Activated T-helper 1 cell treated with Interleukin-2 at 50 U/mL for 16 hours (primary cell): ENCODE results near the gene CYP2C19.
"Not testable (repeated sequence)": the region's sequence is repeated elsewhere in the genome, so short reads cannot be mapped to it uniquely, and the experiment has no call there.

Source experiments
- DNase-seq: peaks from one replicate; pipeline ENCODE4 v3.0.0-alpha.2; 2020; ENCODE audit warnings: low read depth

Gene CYP2C19

DNA sequence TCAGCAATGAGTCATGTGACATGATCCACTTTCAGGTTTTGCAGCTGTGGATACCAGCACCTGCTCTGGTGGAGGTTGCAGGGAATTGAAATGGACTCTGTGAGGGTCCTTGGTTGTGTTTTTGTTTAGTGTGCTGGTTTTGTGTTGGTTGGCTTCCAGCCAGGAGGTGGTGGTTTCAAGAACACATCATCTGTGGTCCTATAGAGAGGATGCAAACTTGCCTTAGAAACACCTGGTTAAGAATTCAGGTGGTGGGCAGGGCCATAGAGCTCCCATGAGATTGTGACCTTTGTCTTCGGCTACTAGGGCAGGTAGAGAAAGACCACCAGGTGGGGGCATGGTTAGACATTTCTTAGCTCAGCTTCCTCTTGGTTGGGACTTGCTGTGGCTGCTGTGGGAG, 116.7 kb downstream of the CYP2C19 start:
- DNase-seq = no peak

DNA sequence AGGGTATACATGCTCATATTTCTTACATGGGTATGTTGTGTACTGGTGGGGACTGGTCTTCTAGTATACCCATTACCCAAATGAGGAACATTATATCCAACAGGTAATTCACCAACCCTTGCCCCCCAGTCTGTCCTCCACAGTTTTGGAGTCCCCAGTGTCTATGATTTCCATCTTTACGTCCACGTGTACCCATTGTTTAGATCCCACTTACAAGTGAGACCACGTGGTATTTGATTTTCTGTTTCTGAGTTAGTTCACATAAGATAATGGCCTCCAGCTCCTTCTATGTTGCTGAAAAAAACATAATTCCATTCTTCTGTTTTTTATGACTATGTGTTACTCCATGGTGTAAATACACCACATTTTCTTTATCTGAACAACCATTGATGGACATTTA, 126.6 kb downstream of the CYP2C19 start:
- DNase-seq = no peak

DNA sequence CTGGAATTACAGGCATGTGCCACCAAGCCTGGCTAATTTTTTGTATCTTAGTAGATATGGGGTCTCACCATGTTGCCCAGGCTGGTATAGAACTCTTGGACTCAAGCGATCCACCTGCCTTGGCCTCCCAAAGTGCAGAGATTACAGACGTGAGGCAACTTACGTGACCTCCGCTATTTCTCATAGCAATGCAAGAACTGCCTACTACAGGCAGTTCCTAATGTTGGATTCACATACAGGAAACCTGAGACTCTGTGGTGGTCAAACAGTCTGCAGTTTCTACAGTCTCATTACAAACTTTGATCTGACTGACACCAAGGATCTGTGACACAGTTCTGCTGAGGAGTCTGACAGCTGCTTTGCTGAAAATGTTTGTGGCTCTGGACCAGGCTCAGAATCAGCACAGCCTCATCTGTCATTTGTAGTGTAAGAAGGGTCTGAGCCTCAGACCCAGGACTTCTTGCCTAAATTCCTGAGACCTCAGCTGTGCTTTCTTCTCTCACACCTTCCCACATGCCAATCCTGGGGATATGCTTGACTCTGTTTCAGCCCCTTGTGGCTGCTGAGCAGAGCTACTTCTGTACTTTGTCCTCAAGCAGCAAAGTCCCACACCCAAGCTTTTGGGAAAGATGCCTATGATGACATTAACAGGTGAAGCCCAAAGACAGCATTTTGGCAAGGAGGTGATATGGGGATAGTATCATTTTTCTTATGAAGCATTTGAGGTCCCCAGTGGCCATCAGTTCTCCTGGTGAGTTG, 128.0 kb downstream of the CYP2C19 start:
- DNase-seq = no peak

DNA sequence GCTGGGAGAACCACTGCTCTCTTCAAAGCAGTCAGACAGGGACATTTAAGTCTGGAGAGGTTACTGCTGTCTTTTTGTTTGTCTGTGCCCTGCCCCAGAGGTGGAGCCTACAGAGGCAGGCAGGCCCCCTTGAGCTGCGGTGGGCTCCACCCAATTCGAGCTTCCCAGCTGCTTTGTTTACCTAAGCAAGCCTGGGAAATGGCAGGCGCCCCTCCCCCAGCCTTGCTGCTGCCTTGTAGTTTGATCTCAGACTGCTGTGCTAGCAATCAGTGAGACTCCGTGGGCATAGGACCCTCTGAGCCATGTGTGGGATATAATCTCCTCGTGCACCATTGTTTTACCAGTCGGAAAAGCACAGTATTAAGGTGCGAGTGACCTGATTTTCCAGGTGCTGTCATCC, 135.9 kb downstream of the CYP2C19 start:
- not testable (repeated sequence) for DNase-seq

DNA sequence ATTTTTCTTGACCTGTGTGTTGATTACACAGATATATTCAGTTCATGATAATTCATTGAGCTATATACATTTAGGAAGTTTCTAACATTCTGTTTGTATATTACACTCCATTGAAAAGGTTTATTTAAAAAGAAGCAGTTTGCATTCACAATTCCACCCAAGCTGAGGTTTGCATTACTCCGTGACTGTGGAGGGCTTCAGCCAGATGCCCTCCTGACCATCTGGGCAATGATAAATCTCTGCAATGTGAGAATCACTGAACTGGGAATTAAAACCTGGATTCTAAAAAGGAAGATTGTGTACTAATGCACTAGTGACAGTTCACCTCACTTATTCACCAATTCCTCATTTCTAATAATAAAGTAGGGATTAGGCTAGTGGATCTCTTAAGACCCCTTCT, 139.6 kb downstream of the CYP2C19 start:
- no peak for DNase-seq

DNA sequence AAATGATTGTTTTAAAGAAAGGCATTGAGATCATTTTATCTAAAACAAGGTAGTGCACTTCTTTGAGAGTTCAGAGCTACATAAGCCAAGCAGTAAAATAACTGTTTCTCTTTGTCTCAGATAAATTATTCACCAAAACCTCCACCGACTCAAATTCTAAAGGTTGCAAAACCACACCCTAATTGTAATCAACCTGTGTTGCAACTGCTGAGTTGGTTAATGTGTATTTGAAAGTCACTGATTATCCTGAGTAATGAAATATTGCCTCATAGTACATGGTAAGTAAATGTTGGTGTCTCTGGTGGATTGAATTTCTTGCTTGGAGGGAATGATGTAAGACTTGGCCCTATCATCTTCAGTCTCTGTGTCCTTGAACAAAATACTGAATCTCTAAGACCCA, 140.1 kb downstream of the CYP2C19 start:
- DNase-seq = no peak
